ENCODE measurements around the gene PDLIM1.

DNA sequence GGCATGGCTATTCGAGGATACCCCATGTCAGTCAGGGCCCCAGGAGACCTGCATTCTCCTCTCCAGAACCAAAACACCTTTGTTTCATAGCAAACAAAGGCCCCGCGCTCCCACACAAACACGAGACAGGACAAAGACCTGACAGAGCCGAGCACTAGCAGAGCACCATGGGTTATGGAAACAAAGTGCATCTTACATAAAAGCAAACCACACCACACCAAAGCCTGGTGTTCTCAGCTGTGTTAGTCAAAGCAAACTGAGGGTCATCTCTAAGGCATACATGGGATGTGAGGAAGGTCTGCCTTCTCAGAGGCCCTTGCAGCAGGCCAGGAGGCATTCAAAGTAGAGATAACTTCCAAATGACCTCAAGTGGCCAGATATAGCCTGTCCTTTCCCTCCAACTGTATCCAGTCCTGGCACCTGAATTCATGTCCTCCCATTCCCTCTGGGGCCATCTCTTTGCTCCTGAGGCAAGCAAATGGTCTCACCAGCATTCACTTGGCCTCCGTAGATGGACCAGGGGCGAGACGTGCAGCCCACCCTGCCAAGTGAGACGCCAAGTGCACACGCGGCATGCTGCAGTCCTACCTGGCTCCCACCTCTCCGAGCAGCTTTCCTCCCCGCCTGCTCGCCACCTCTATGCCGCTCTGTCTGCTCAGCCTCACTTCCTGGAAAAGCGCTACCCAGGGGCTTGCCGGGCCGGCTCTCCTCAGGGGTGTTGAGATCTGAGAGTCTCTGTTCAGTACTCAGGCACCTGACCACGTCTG is 45.3 kb upstream of the PDLIM1 start:
- TF ChIP-seq, protein P1, sequence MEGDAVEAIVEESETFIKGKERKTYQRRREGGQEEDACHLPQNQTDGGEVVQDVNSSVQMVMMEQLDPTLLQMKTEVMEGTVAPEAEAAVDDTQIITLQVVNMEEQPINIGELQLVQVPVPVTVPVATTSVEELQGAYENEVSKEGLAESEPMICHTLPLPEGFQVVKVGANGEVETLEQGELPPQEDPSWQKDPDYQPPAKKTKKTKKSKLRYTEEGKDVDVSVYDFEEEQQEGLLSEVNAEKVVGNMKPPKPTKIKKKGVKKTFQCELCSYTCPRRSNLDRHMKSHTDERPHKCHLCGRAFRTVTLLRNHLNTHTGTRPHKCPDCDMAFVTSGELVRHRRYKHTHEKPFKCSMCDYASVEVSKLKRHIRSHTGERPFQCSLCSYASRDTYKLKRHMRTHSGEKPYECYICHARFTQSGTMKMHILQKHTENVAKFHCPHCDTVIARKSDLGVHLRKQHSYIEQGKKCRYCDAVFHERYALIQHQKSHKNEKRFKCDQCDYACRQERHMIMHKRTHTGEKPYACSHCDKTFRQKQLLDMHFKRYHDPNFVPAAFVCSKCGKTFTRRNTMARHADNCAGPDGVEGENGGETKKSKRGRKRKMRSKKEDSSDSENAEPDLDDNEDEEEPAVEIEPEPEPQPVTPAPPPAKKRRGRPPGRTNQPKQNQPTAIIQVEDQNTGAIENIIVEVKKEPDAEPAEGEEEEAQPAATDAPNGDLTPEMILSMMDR (IDR thresholded peaks at IDR 0.05): no peak
- TF ChIP-seq POLR2A (IDR thresholded peaks at IDR 0.05): no peak

All from ovary (tissue), 3 donors.